SK-MEL-5 (cell line): Measurements from ENCODE around the gene HAPLN3. TPM values are rescaled to one million over a fixed set of nuclear protein-coding genes. Genes with fewer than 3 reads are reported as not detected.

Source experiments
- DNase-seq: peaks from one replicate; pipeline ENCODE4 v3.0.0-alpha.2; 2016; ENCODE audit warnings: low read depth, low spot score
- in situ Hi-C: cut with HindIII; loops from 2 replicates; pipeline ENCODE4 v1.10.0; 2016; ENCODE audit warnings: low sequenced_read_pairs, high pct_unique_total_duplicates, low pct_unique_long_range_greater_than_20kb
- total RNA-seq: library from RNA; depleted of rRNA; stranded (reverse); fragments of >200 nt; shearing (Covaris generic); gene quantifications from 2 replicates; pipeline ENCODE4 v1.2.3, GENCODE V29; 2014

Gene HAPLN3
- total RNA-seq, 1 experiment from 2014 or later: 3.5 TPM

GRCh38 chr15:88878720-88879184 lies 16.6 kb downstream of the HAPLN3 start:
- peak; percentile 76 for DNase-seq
- in situ Hi-C loops: no loop called here

- no peak for DNase-seq
These were observed 17.4 kb downstream of the HAPLN3 start for GRCh38 chr15:88877906-88878305.

GRCh38 chr15:88877415-88877814 lies 17.9 kb downstream of the HAPLN3 start:
- DNase-seq: no peak
- in situ Hi-C loops: no loop called here

More at GRCh38 chr15:88877906-88878305, 17.4 kb downstream of the HAPLN3 start:
- in situ Hi-C loops: no loop called here

- no peak for DNase-seq
- in situ Hi-C loops: no loop called here
These were observed 18.8 kb downstream of the HAPLN3 start for GRCh38 chr15:88876573-88876972.

- in situ Hi-C loops: no loop called here
- DNase-seq: no peak
These were observed 20.7 kb downstream of the HAPLN3 start for GRCh38 chr15:88874684-88875083.

- in situ Hi-C loops: no loop called here
- no peak for DNase-seq
These were observed 21.1 kb downstream of the HAPLN3 start for GRCh38 chr15:88874275-88874674.

- DNase-seq: no peak
- in situ Hi-C loops: no loop called here
These were observed 21.6 kb downstream of the HAPLN3 start for GRCh38 chr15:88873786-88874185.

GRCh38 chr15:88872706-88873105 lies 22.6 kb downstream of the HAPLN3 start:
- in situ Hi-C loops: no loop called here
- DNase-seq: no peak

GRCh38 chr15:88872106-88872505 lies 23.2 kb downstream of the HAPLN3 start:
- no peak for DNase-seq
- in situ Hi-C loops: no loop called here

- no peak for DNase-seq
- in situ Hi-C loops: no loop called here
These were observed 24.0 kb downstream of the HAPLN3 start for GRCh38 chr15:88871313-88871712.

- in situ Hi-C loops: no loop called here
These were observed 29.0 kb downstream of the HAPLN3 start for GRCh38 chr15:88866295-88866881.

GRCh38 chr15:88865498-88866099 lies 29.7 kb downstream of the HAPLN3 start:
- in situ Hi-C loops: no loop called here
- no peak for DNase-seq

More at GRCh38 chr15:88866295-88866881, 29.0 kb downstream of the HAPLN3 start:
- DNase-seq: no peak

GRCh38 chr15:88864861-88865497 lies 30.4 kb downstream of the HAPLN3 start:
- DNase-seq: no peak
- in situ Hi-C loops: no loop called here

- in situ Hi-C loops: no loop called here
- DNase-seq: no peak
These were observed 31.9 kb downstream of the HAPLN3 start for GRCh38 chr15:88863412-88863811.

- DNase-seq: no peak
- in situ Hi-C loops: no loop called here
These were observed 35.1 kb downstream of the HAPLN3 start for GRCh38 chr15:88860212-88860611.

GRCh38 chr15:88859550-88859949 lies 35.8 kb downstream of the HAPLN3 start:
- no peak for DNase-seq
- in situ Hi-C loops: no loop called here

- DNase-seq: no peak
- in situ Hi-C loops: no loop called here
These were observed 36.4 kb downstream of the HAPLN3 start for GRCh38 chr15:88858934-88859333.

- no peak for DNase-seq
- in situ Hi-C loops: no loop called here
These were observed 42.9 kb downstream of the HAPLN3 start for GRCh38 chr15:88852476-88852875.
